Activated T-cell treated with anti-CD3 and anti-CD28 coated beads, Interleukin-2, amount 50 U/mL, for 72 hours (primary cell): ENCODE results near the gene ALCAM. TPM values are rescaled to one million over a fixed set of nuclear protein-coding genes. Genes with fewer than 3 reads are reported as not detected.

Experiments
- ATAC-seq, 2 donors: fragments of 150-1000 bp; cut with Tn5 transposase; replicated peaks in 1 of 2; 2 replicates each; pipeline ENCODE4 v1.10.0; 2021; ENCODE audit warnings: moderate library complexity in 2 of 2, mild to moderate bottlenecking in 1 of 2
- DNase-seq, 2 donors: peaks; one replicate each; pipeline ENCODE4 v3.0.0; 2021 to 2022; ENCODE audit warnings: mixed read lengths in 1 of 2
- H3K27ac Mint-ChIP-seq: one replicate; pipeline ENCODE4 v1.8.0; 2022; ENCODE audit warnings: mild to moderate bottlenecking, moderate library complexity, mixed read lengths
- H3K27me3 Mint-ChIP-seq: one replicate; pipeline ENCODE4 v1.8.0; 2022; ENCODE audit warnings: low read depth, mixed read lengths
- H3K36me3 Mint-ChIP-seq, 2 donors: one replicate each; pipeline ENCODE4 v1.8.0; 2022; ENCODE audit warnings: mixed read lengths in 2 of 2, mild to moderate bottlenecking in 1 of 2; ENCODE audit not compliant: insufficient read depth in 2 of 2
- H3K4me1 Mint-ChIP-seq: one replicate; pipeline ENCODE4 v1.8.0; 2022; ENCODE audit warnings: low read depth, mixed read lengths
- H3K4me3 Mint-ChIP-seq, 2 donors: one replicate each; pipeline ENCODE4 v1.8.0; 2022; ENCODE audit warnings: mild to moderate bottlenecking in 2 of 2, mixed read lengths in 2 of 2, moderate library complexity in 2 of 2
- H3K9me3 Mint-ChIP-seq, 2 donors: one replicate each; pipeline ENCODE4 v1.8.0; 2022; ENCODE audit warnings: mixed read lengths in 2 of 2
- total RNA-seq, 2 donors: library from RNA; stranded (reverse); gene quantifications; one replicate each; pipeline ENCODE4 v1.2.3, GENCODE V29; 2022

The ALCAM gene
- total RNA-seq, 2 donors from 2014 or later: 19.4 to 22.0 TPM

- Mint-ChIP-seq H3K9me3 (no peaks in the 10 kb centered on the region), H3K4me3 (no peak overlapping the region), H3K4me1 (peaks cover 22% of the 10 kb centered on the region), H3K36me3 (no peaks in the 10 kb centered on the region), H3K27ac (no peak overlapping the region), H3K27me3 (no peaks in the 10 kb centered on the region)
- DNase-seq: no peak
- ATAC-seq: no peak
Observed at GRCh38 chr3:105523501-105523900, 156.8 kb downstream of the ALCAM start.

- DNase-seq: no peak
- Mint-ChIP-seq H3K4me3 (no peak overlapping the region), H3K4me1 (peaks cover 22% of the 10 kb centered on the region), H3K27me3 (no peaks in the 10 kb centered on the region), H3K36me3 (no peaks in the 10 kb centered on the region), H3K9me3 (no peaks in the 10 kb centered on the region), H3K27ac (no peak overlapping the region)
- no peak for ATAC-seq
Observed at GRCh38 chr3:105525531-105525930, 158.8 kb downstream of the ALCAM start.

GRCh38 chr3:105526360-105527111 is 159.8 kb downstream of the ALCAM start:
- ATAC-seq (no peak), DNase-seq (no peak)
- Mint-ChIP-seq H3K4me3 (no peak overlapping the region), H3K36me3 (no peaks in the 10 kb centered on the region), H3K27me3 (no peaks in the 10 kb centered on the region), H3K9me3 (no peaks in the 10 kb centered on the region), H3K27ac (no peak overlapping the region), H3K4me1 (peaks cover 22% of the 10 kb centered on the region)

GRCh38 chr3:105527535-105527934 is 160.8 kb downstream of the ALCAM start:
- peak; percentile 64 to 68 for ATAC-seq
- H3K4me3 Mint-ChIP-seq: no peak overlapping the region
- H3K9me3 Mint-ChIP-seq: peaks cover 0 to 2% of the 10 kb centered on the region in 2 donors

GRCh38 chr3:105527949-105528348 is 161.2 kb downstream of the ALCAM start:
- peaks cover 0 to 2% of the 10 kb centered on the region in 2 donors for H3K9me3 Mint-ChIP-seq
- H3K4me1 Mint-ChIP-seq: peaks cover 22% of the 10 kb centered on the region
- peak overlapping the region; percentile 55 for H3K27ac Mint-ChIP-seq
- no peak overlapping the region for H3K4me3 Mint-ChIP-seq
- H3K36me3 Mint-ChIP-seq: no peaks in the 10 kb centered on the region
- peak; percentile 15 to 35 for DNase-seq
- no peaks in the 10 kb centered on the region for H3K27me3 Mint-ChIP-seq
- peak; percentile 98 to 99 for ATAC-seq

More at GRCh38 chr3:105527535-105527934, 160.8 kb downstream of the ALCAM start:
- DNase-seq: no peak
- Mint-ChIP-seq H3K27ac (no peak overlapping the region), H3K4me1 (peaks cover 22% of the 10 kb centered on the region), H3K27me3 (no peaks in the 10 kb centered on the region), H3K36me3 (no peaks in the 10 kb centered on the region)

GRCh38 chr3:105528955-105529354 is 162.2 kb downstream of the ALCAM start:
- ATAC-seq: no peak
- no peaks in the 10 kb centered on the region for H3K36me3 Mint-ChIP-seq
- peaks cover 0 to 2% of the 10 kb centered on the region in 2 donors for H3K9me3 Mint-ChIP-seq
- no peak overlapping the region for H3K4me3 Mint-ChIP-seq
- peaks cover 22% of the 10 kb centered on the region for H3K4me1 Mint-ChIP-seq
- H3K27ac Mint-ChIP-seq: no peak overlapping the region
- DNase-seq: no peak
- H3K27me3 Mint-ChIP-seq: no peaks in the 10 kb centered on the region

GRCh38 chr3:105529456-105529855 is 162.7 kb downstream of the ALCAM start:
- H3K4me3 Mint-ChIP-seq: no peak overlapping the region
- DNase-seq (no peak), ATAC-seq (no peak)
- H3K27me3 Mint-ChIP-seq: no peaks in the 10 kb centered on the region
- H3K27ac Mint-ChIP-seq: no peak overlapping the region
- peaks cover 22% of the 10 kb centered on the region for H3K4me1 Mint-ChIP-seq
- no peaks in the 10 kb centered on the region for H3K36me3 Mint-ChIP-seq
- H3K9me3 Mint-ChIP-seq: peaks cover 0 to 2% of the 10 kb centered on the region in 2 donors

GRCh38 chr3:105532251-105532650 is 165.5 kb downstream of the ALCAM start:
- Mint-ChIP-seq H3K9me3 (peaks cover 0 to 2% of the 10 kb centered on the region in 2 donors), H3K4me3 (no peak overlapping the region), H3K27ac (no peak overlapping the region), H3K27me3 (no peaks in the 10 kb centered on the region), H3K36me3 (peaks cover 0 to 1% of the 10 kb centered on the region in 2 donors), H3K4me1 (peaks cover 17% of the 10 kb centered on the region)
- ATAC-seq (no peak), DNase-seq (no peak)

GRCh38 chr3:105533960-105534359 is 167.3 kb downstream of the ALCAM start:
- peaks cover 0 to 1% of the 10 kb centered on the region in 2 donors for H3K36me3 Mint-ChIP-seq
- no peak overlapping the region for H3K27ac Mint-ChIP-seq
- H3K4me1 Mint-ChIP-seq: no peaks in the 10 kb centered on the region
- DNase-seq (no peak), ATAC-seq (no peak)
- peaks cover 0 to 2% of the 10 kb centered on the region in 2 donors for H3K9me3 Mint-ChIP-seq
- H3K4me3 Mint-ChIP-seq: no peak overlapping the region
- H3K27me3 Mint-ChIP-seq: no peaks in the 10 kb centered on the region

- peaks cover 0 to 2% of the 10 kb centered on the region in 2 donors for H3K9me3 Mint-ChIP-seq
- ATAC-seq (no peak), DNase-seq (no peak)
- no peaks in the 10 kb centered on the region for H3K27me3 Mint-ChIP-seq
- no peaks in the 10 kb centered on the region for H3K4me1 Mint-ChIP-seq
- no peak overlapping the region for H3K27ac Mint-ChIP-seq
- H3K4me3 Mint-ChIP-seq: no peak overlapping the region
- peaks cover 0 to 1% of the 10 kb centered on the region in 2 donors for H3K36me3 Mint-ChIP-seq
Observed at GRCh38 chr3:105534491-105534890, 167.8 kb downstream of the ALCAM start.

- Mint-ChIP-seq H3K9me3 (peaks cover 0 to under 1% of the 10 kb centered on the region in 2 donors), H3K4me3 (no peak overlapping the region), H3K4me1 (no peaks in the 10 kb centered on the region), H3K27ac (no peak overlapping the region), H3K36me3 (peaks cover 1 to 5% of the 10 kb centered on the region in 2 donors), H3K27me3 (no peaks in the 10 kb centered on the region)
- no peak for ATAC-seq
- DNase-seq: no peak
Observed at GRCh38 chr3:105537371-105538080, 170.8 kb downstream of the ALCAM start.

GRCh38 chr3:105538483-105538882 is 171.8 kb downstream of the ALCAM start:
- Mint-ChIP-seq H3K4me1 (no peaks in the 10 kb centered on the region), H3K27ac (no peak overlapping the region), H3K27me3 (no peaks in the 10 kb centered on the region), H3K4me3 (no peak overlapping the region), H3K36me3 (peaks cover 1 to 7% of the 10 kb centered on the region in 2 donors), H3K9me3 (no peaks in the 10 kb centered on the region)
- no peak for ATAC-seq
- no peak for DNase-seq

- H3K4me1 Mint-ChIP-seq: no peaks in the 10 kb centered on the region
- ATAC-seq (no peak), DNase-seq (no peak)
- H3K27ac Mint-ChIP-seq: no peak overlapping the region
- H3K4me3 Mint-ChIP-seq: no peak overlapping the region
- H3K9me3 Mint-ChIP-seq: no peaks in the 10 kb centered on the region
- peaks cover 5 to 14% of the 10 kb centered on the region in 2 donors for H3K36me3 Mint-ChIP-seq
- H3K27me3 Mint-ChIP-seq: no peaks in the 10 kb centered on the region
Observed at GRCh38 chr3:105539897-105540296, 173.2 kb downstream of the ALCAM start.
